HL-60/S4 treated with retinoic acid at 250 ng/mL for 4 days and 3 days (cell line): ENCODE data around the gene AK5.

Experiments used
- in situ Hi-C: fragments of 300-500 bp; cut with MboI; formaldehyde crosslinking; loops from 2 replicates; pipeline ENCODE4 v1.7.0; 2022; ENCODE audit warnings: low sequenced_read_pairs

AK5 gene

DNA sequence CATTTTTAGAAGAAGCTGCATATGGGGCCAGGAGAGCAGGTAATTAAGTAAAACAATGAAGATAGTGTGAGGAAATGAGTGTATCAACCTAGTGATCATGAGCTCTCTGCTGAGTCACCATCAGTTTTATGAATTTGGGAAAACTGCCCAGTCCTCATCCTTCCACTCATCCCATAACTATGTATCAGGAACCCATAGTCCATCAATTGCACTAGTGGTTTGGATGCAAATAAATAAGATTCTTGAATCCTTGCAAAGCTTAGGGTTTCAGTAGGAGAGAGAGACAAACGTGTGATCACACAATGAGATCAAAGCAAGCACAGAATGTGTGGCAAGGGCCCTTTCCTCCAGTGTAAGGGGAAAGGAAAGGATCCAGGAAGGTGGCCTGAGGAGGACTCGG is 255.0 kb downstream of the AK5 start:
- in situ Hi-C loops: loop anchor here (10.0 kb wide), 1 partner anchor 392 kb away; no protein-coding TSS in a partner anchor

DNA sequence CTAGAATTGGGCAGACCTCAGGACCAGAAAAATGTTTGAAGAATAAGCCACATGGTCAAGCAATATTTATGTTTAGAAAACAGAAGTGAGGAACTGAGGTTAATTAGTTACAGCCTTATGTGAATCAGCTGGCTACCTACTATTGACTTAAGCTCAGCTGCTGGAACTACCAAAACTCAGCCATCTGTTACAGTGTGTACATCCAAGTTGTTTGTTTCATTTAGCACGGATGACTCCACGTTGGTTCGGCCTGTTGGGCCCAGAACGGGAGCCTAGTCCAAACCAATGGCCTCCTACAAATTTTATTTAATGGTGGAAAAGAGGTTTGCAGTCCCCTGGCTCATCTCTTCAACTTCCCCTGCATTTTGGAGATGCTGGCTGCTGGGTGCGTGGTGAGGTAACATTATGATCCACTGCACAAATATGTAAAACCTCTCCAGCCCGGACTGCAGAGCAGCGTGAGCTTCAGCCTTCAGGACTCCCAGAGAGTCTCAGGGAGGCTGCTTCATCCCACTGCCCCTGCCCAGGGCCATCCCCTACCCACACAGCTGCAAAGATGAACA is 257.2 kb downstream of the AK5 start:
- in situ Hi-C loops: loop anchor here (10.0 kb wide), 1 partner anchor 394 kb away; no protein-coding TSS in a partner anchor

- in situ Hi-C loops: loop anchor here (10.0 kb wide), 1 partner anchor 395 kb away; no protein-coding TSS in a partner anchor
These were observed 257.8 kb downstream of the AK5 start for GRCh38 chr1:77539519-77540142.

DNA sequence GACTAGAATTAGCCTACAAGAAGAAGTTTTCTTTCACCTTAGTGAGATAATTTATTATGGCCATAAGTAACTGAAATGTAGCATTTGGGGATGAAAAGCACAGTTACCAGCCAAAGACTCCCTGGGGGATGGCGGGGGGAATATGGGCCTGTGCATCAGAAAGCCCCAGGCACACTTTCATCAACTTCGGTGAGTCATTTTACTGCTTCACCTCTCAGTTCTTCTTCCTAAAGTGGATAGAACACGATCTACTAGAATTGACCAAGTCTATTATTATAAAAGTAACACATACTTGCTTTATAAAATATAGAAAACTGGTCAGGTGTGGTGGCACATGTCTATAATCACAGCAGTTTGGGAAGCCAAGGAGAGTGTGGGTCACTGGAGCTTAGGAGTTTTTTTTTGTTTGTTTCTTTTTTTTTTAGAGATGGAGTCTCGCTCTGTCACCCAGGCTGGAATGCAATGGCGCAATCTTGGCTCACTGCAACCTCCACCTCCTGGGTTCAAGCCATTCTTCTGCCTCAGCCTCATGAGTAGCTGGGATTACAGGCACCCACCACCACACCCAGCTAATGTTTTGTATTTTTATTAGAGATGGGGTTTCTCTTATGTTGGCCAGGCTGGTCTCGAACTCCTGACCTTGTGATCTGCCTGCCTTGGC is 258.8 kb downstream of the AK5 start:
- in situ Hi-C loops: no loop called here

- in situ Hi-C loops: no loop called here
These were observed 259.3 kb downstream of the AK5 start for GRCh38 chr1:77541162-77541545.

DNA sequence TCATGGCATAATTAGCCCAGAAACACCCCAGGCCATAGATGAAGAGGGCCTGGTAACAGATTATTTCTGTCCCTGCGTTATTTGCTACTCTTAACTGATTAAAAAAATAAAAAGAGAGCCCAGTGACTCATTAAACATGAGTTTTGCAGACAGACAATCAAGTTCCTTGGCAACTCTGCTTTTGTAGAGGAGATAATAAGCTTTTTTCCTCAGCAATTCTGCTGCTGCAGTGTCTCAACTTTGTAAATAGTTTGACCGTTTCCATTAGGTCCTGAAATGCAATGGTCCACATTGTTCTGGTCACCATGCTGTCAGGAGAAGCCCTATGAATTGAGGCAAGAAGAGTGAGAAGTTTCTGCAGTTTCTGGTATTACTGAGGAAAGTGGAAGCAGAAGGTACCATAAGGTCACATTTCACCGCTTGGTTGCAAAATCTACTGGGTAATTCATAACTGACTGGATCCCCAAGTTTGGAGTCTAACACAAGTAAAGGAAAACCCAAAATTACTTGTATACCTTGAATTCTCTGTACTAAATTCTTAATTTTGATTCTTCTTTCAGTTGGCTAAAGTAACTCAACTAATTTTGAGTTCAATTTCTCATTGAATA is 261.1 kb downstream of the AK5 start:
- in situ Hi-C loops: no loop called here

DNA sequence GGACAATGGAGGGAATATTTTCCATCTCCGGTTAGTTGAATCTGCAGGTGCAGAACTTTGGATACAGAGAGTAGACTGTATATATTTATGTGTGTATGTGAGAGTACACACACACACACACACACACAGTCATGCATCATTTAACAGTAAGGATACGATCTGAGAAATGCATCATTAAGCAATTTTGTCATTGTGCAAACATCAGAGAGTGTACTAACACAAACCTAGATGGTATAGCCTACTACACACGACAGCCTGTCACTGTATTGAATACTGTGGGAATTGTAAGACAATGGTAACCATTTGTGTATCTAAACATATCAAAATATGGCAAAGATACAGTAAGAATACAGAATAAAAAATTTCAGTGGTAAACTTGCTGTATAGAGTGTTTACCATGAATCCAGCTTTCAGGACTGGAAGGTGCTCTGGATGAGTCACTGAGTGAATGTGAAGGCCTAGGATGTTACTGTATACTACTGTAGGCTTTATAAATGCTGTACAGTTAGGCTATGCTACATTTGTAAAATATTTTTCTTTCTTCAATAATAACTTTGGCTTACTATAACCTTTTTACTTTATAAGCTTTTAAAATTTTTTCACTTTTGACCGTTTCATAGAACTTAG is 262.1 kb downstream of the AK5 start:
- in situ Hi-C loops: no loop called here

DNA sequence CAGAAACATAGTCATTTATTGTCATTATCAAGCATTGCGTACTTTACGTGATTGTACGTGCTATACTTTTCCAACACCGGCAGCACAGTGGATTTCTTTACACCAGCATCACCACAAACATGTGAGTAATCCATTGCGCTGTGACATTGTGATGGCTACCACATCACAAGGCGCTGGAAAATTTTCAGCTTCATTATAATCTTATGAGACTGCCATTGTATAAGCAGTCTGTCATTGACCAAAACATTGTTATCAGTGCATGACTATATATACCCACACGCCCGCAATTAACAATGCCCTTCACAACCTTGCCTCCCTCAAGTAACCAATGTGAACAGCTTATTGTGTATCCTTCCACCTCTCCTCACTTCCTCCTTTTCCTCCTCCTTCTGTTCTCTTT is 263.0 kb downstream of the AK5 start:
- in situ Hi-C loops: no loop called here

- in situ Hi-C loops: no loop called here
These were observed 264.2 kb downstream of the AK5 start for GRCh38 chr1:77545970-77546369.

- in situ Hi-C loops: no loop called here
These were observed 265.1 kb downstream of the AK5 start for GRCh38 chr1:77546890-77547289.

DNA sequence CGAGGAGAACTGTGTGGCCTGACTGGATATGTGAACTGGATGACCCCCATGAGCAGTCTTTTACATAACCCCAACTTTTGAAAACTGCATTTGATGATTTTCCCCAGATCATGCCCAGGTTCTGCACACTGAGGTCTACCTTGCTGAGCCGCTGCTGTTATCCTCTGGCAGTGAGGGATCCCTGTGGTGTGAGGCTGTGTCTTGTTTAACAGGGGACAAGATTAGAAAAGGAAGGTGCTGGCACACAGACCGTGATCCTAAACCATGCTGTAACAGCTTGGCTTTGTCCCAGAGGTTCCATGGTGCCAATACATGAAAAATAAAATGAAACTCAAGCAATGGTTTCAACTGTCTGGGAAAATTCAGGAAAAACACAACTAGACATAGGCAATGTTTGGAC is 266.5 kb downstream of the AK5 start:
- in situ Hi-C loops: no loop called here

- in situ Hi-C loops: no loop called here
These were observed 268.3 kb downstream of the AK5 start for GRCh38 chr1:77550135-77550534.

GRCh38 chr1:77552626-77553025 is 270.8 kb downstream of the AK5 start:
- in situ Hi-C loops: no loop called here

DNA sequence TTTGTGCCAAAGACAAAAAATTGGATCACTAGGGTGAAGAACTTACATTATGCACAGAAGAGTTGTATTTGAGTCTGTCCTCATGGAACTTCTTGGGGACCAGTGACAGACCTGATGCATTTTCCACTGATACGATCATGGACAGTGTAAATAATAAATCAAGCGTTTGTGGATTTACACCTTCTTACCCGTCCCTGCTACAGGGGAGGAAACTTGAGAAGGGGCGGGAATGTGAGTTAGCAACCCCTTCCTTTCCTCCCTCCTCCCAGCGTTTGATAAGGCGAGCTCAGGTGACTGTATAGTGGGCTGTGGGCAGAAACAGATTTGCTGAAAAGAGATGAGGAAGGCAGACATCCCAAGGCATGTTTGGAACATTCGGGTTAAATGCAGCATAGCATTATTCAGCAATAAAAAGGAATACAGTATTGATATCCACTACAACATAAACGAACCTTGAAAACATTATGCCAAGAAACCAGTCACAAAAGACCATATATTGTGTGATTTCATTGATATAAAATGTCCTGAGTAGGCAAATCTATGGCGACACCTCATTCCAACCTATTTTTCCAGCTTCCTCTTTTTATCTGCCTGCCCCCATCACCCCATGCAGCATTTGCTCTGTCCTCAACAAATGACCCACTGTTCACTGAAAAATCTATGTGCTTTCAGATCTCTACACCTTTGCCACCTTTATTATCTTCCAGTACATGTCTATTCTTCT is 271.9 kb downstream of the AK5 start:
- in situ Hi-C loops: no loop called here

GRCh38 chr1:77556045-77556444 is 274.2 kb downstream of the AK5 start:
- in situ Hi-C loops: no loop called here

DNA sequence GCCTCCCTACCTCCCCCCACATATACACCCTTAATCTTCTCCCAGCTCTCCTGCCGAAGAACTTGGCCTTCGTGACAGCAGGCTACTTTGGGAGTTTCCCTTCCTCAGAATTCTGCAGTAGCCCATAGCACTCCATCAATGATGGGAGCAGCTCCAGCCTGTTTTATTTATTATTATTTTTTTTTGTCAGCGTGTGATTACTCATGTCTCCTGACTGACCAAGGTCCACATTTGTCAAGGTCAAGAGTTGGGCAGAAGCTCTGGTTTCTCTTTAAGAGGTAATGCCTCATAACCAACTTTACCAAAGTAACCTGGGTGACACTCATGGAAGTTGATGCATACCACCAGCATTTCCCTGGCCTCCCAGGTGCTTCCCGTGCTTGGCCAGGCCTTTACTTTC is 275.2 kb downstream of the AK5 start:
- in situ Hi-C loops: no loop called here

GRCh38 chr1:77558591-77559164 is 276.9 kb downstream of the AK5 start:
- in situ Hi-C loops: no loop called here

DNA sequence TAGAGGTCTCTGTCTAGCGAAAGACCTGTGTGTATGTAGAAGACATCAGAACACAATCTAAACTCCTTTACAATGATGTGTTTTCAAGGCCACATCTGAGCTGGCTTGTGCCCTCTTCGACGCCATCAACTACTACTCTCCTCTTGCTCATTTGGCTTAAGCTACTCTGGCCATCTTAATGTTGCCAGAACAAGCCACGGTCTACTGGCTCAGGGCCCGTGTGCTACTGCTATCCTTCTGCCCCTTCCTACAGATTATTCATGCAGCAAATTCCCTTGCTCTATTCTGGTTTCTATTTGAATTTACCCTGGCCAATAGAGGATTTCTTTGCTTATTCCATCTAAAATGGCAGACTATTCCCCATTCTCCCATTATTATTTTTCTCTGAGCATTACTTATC is 278.9 kb downstream of the AK5 start:
- in situ Hi-C loops: no loop called here

DNA sequence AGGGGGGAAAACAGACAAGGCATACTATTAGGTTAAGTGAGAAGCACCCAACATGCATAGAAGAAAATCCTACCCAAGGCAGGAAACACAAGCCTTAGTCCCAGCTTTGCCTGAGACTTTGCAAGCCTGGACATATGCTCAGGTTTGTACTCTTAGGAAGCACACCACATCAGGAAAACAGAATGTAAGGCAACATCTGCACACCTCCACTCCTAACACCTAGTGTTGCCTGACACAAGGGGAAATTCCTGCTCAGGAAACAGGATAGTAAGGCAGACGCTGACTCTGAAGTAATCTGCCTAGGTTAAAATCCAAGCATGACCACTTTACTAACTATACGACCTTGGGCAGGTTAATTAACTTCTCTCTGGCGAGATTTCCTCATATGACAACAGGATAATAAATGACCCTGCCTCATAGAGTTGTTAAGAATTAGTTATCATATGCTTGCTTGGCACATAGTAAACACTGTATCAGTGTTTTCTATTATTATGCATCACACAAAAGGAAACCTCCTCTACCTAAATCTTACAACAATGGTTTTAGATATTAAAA is 280.9 kb downstream of the AK5 start:
- in situ Hi-C loops: no loop called here

- in situ Hi-C loops: no loop called here
These were observed 283.5 kb downstream of the AK5 start for GRCh38 chr1:77565321-77565720.
